Measurements from ENCODE around the gene ELMO3.

- no peak for TF ChIP-seq RCOR1 (IDR thresholded peaks at IDR 0.05; ENCODE audit: insufficient replicate concordance, low read length)
- peak; percentile 42 for TF ChIP-seq CTCF (conservative IDR thresholded peaks at IDR 0.05; ENCODE audit: low read depth, low read length)
- TF ChIP-seq POLR2A (IDR thresholded peaks at IDR 0.05; ENCODE audit: low read depth, low read length) = peak; percentile 39; the same call in 1 of the 2 replicates
- TF ChIP-seq RFX5 (IDR thresholded peaks at IDR 0.05; ENCODE audit: low read depth, low read length) = no peak
- no peak for TF ChIP-seq ELK1 (IDR thresholded peaks at IDR 0.05; ENCODE audit: borderline replicate concordance, low read depth, low read length)
- peak; percentile 34 for TF ChIP-seq RAD21 (IDR thresholded peaks at IDR 0.05; ENCODE audit: low read length)
- TF ChIP-seq USF2 (IDR thresholded peaks at IDR 0.05; ENCODE audit: low read depth, low read length) = no peak; the same call in 1 of the 2 replicates
- peak; percentile 90; the same call in 1 of the 2 replicates for TF ChIP-seq MAZ (IDR thresholded peaks at IDR 0.05; ENCODE audit: borderline replicate concordance, low read depth, low read length)
- no peak for TF ChIP-seq MAFK (IDR thresholded peaks at IDR 0.05; ENCODE audit: low read depth, low read length)
- TF ChIP-seq SMC3 (IDR thresholded peaks at IDR 0.05; ENCODE audit: low read depth, low read length) = no peak
- peak; percentile 78 for TF ChIP-seq BHLHE40 (IDR thresholded peaks at IDR 0.05; ENCODE audit: low read depth, low read length)
These were observed 47.3 kb downstream of the ELMO3 start for GRCh38 chr16:67246081-67246755.

Measured in IMR-90 (cell line).